ENCODE measurements around the gene RSRP1. TPM values are rescaled to one million over a fixed set of nuclear protein-coding genes. Genes with fewer than 3 reads are reported as not detected.

RSRP1 gene
- total and polyA plus RNA-seq, 2 donors from 2014 or later: 118 to 123 TPM

GRCh38 chr1:25208092-25208491 is 39.2 kb downstream of the RSRP1 start:
- no peak overlapping the region for H3K4me3 ChIP-seq (ENCODE audit: low read length in 3 of 3)
- FAIRE-seq (no peak), DNase-seq (no peak)
- H3K27ac ChIP-seq (ENCODE audit: low read depth in 2 of 2, low read length in 2 of 2): no peak overlapping the region
- no peaks in the 10 kb centered on the region for H3K27me3 ChIP-seq (ENCODE audit: control insufficient read depth, insufficient read depth, low read length)
- H3K36me3 ChIP-seq (ENCODE audit: control insufficient read depth in 2 of 3, insufficient read depth in 3 of 3, low read length in 3 of 3): no peaks in the 10 kb centered on the region
- no peak overlapping the region for H3K9ac ChIP-seq (ENCODE audit: low read length in 3 of 3)
- intact Hi-C loops (cut with DNase I): loop anchor here (10.0 kb wide), 1 partner anchor 353 kb away; no protein-coding TSS in a partner anchor
- TF ChIP-seq, protein P1, sequence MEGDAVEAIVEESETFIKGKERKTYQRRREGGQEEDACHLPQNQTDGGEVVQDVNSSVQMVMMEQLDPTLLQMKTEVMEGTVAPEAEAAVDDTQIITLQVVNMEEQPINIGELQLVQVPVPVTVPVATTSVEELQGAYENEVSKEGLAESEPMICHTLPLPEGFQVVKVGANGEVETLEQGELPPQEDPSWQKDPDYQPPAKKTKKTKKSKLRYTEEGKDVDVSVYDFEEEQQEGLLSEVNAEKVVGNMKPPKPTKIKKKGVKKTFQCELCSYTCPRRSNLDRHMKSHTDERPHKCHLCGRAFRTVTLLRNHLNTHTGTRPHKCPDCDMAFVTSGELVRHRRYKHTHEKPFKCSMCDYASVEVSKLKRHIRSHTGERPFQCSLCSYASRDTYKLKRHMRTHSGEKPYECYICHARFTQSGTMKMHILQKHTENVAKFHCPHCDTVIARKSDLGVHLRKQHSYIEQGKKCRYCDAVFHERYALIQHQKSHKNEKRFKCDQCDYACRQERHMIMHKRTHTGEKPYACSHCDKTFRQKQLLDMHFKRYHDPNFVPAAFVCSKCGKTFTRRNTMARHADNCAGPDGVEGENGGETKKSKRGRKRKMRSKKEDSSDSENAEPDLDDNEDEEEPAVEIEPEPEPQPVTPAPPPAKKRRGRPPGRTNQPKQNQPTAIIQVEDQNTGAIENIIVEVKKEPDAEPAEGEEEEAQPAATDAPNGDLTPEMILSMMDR (IDR thresholded peaks at IDR 0.05; ENCODE audit: borderline replicate concordance, extremely low read depth, insufficient read depth): no peak
- no peaks in the 10 kb centered on the region for H3K4me1 ChIP-seq (ENCODE audit: control insufficient read depth in 2 of 3, insufficient read depth in 2 of 3, low read depth in 1 of 3, low read length in 3 of 3)
- no peaks in the 10 kb centered on the region for H3K9me3 ChIP-seq (ENCODE audit: control insufficient read depth in 2 of 3, insufficient read depth in 1 of 3, low read length in 3 of 3)

DNA sequence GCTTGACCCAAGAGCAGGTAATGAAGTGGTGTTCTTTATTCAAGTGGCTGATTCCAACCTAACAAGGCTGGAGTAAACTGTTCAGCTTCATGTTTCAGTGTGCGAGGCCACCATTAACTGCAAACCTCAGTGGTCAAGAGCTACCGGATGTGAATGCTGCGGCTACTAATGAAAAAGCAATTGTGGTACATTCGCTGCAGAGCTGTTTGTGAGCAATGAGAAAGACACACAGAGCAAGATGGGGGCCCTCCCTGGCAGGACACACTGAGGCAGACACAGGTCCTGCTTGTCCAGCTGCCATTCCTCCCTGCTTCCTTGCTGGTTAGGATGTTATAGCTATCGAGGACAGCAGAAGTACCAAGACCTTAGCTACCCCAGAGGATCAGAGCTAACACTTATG is 41.1 kb downstream of the RSRP1 start:
- DNase-seq (no peak), FAIRE-seq (no peak)
- no peaks in the 10 kb centered on the region for H3K27me3 ChIP-seq (ENCODE audit: control insufficient read depth, insufficient read depth, low read length)
- H3K9me3 ChIP-seq (ENCODE audit: control insufficient read depth in 2 of 3, insufficient read depth in 1 of 3, low read length in 3 of 3): no peaks in the 10 kb centered on the region
- H3K36me3 ChIP-seq (ENCODE audit: control insufficient read depth in 2 of 3, insufficient read depth in 3 of 3, low read length in 3 of 3): no peaks in the 10 kb centered on the region
- no peak overlapping the region for H3K9ac ChIP-seq (ENCODE audit: low read length in 3 of 3)
- intact Hi-C loops (cut with DNase I): loop anchor here (10.0 kb wide), 1 partner anchor 351 kb away; no protein-coding TSS in a partner anchor
- H3K4me1 ChIP-seq (ENCODE audit: control insufficient read depth in 2 of 3, insufficient read depth in 2 of 3, low read depth in 1 of 3, low read length in 3 of 3): no peaks in the 10 kb centered on the region
- H3K27ac ChIP-seq (ENCODE audit: low read depth in 2 of 2, low read length in 2 of 2): no peak overlapping the region
- TF ChIP-seq, protein P1 (IDR thresholded peaks at IDR 0.05; ENCODE audit: borderline replicate concordance, extremely low read depth, insufficient read depth): no peak
- H3K4me3 ChIP-seq (ENCODE audit: low read length in 3 of 3): no peak overlapping the region

DNA sequence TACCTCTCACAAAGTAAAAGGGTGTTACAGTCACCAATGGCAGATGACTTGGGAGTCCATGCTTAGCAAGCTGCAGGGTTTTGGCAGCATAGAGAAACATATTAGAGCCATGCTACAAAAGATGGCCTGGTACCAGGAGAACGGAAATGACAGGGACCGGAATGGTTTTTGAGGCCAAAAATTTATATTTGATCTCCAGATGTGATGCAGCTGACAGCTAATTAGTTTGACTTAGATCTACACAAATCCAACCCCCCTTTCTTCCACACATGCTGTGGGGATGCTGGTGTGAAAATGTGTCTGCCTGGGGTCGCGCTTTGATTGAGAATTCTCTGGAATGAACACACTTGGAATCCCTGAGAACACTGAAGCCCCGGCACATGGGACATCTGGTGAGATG is 41.5 kb downstream of the RSRP1 start:
- FAIRE-seq: no peak
- Histone ChIP-seq H3K4me3 (ENCODE audit: low read length in 3 of 3) (no peak overlapping the region), H3K27me3 (ENCODE audit: control insufficient read depth, insufficient read depth, low read length) (no peaks in the 10 kb centered on the region), H3K36me3 (ENCODE audit: control insufficient read depth in 2 of 3, insufficient read depth in 3 of 3, low read length in 3 of 3) (no peaks in the 10 kb centered on the region), H3K27ac (ENCODE audit: low read depth in 2 of 2, low read length in 2 of 2) (no peak overlapping the region), H3K9me3 (ENCODE audit: control insufficient read depth in 2 of 3, insufficient read depth in 1 of 3, low read length in 3 of 3) (no peaks in the 10 kb centered on the region), H3K9ac (ENCODE audit: low read length in 3 of 3) (no peak overlapping the region), H3K4me1 (ENCODE audit: control insufficient read depth in 2 of 3, insufficient read depth in 2 of 3, low read depth in 1 of 3, low read length in 3 of 3) (no peaks in the 10 kb centered on the region)
- TF ChIP-seq, protein P1 (IDR thresholded peaks at IDR 0.05; ENCODE audit: borderline replicate concordance, extremely low read depth, insufficient read depth): no peak
- no peak for DNase-seq
- intact Hi-C loops (cut with DNase I): loop anchor here (10.0 kb wide), 1 partner anchor 351 kb away; no protein-coding TSS in a partner anchor

All from kidney (tissue), 14 donors.